Islet precursor cell (in vitro differentiated cells): ENCODE results near the gene LSAMP.
A peak's percentile ranks its signal among the peaks of the same experiment; 100 is the strongest.
"Not testable (repeated sequence)": the region's sequence is repeated elsewhere in the genome, so short reads cannot be mapped to it uniquely, and the experiment has no call there.

Experiments used
- DNase-seq: peaks from one replicate; pipeline ENCODE4 v3.0.0-alpha.2; 2018

Gene LSAMP

GRCh38 chr3:116093374-116093773 lies 351.9 kb downstream of the LSAMP start:
- no peak for DNase-seq

- no peak for DNase-seq
These were observed 357.9 kb downstream of the LSAMP start for GRCh38 chr3:116087426-116087825.

GRCh38 chr3:116084999-116085791 lies 360.1 kb downstream of the LSAMP start:
- no peak for DNase-seq

GRCh38 chr3:116083683-116084082 lies 361.6 kb downstream of the LSAMP start:
- no peak for DNase-seq

- DNase-seq: no peak
These were observed 366.7 kb downstream of the LSAMP start for GRCh38 chr3:116078561-116078960.

- no peak for DNase-seq
These were observed 367.7 kb downstream of the LSAMP start for GRCh38 chr3:116077557-116077956.

GRCh38 chr3:116077059-116077458 lies 368.2 kb downstream of the LSAMP start:
- no peak for DNase-seq

GRCh38 chr3:116070516-116071278 lies 374.6 kb downstream of the LSAMP start:
- not testable (repeated sequence) for DNase-seq

GRCh38 chr3:116070061-116070460 lies 375.2 kb downstream of the LSAMP start:
- DNase-seq: no peak

GRCh38 chr3:116069024-116069423 lies 376.3 kb downstream of the LSAMP start:
- no peak for DNase-seq

GRCh38 chr3:116067326-116067725 lies 378.0 kb downstream of the LSAMP start:
- DNase-seq: no peak

- no peak for DNase-seq
These were observed 379.8 kb downstream of the LSAMP start for GRCh38 chr3:116065501-116065900.

GRCh38 chr3:116064646-116065045 lies 380.6 kb downstream of the LSAMP start:
- no peak for DNase-seq

- DNase-seq: peak; percentile 95
These were observed 385.7 kb downstream of the LSAMP start for GRCh38 chr3:116059421-116060096.

GRCh38 chr3:116058844-116059243 lies 386.4 kb downstream of the LSAMP start:
- DNase-seq: no peak

GRCh38 chr3:116057400-116058006 lies 387.8 kb downstream of the LSAMP start:
- no peak for DNase-seq

GRCh38 chr3:116056280-116056679 lies 389.0 kb downstream of the LSAMP start:
- no peak for DNase-seq

- DNase-seq: no peak
These were observed 392.3 kb downstream of the LSAMP start for GRCh38 chr3:116053017-116053416.

- no peak for DNase-seq
These were observed 392.7 kb downstream of the LSAMP start for GRCh38 chr3:116052602-116053001.

GRCh38 chr3:116051586-116051985 lies 393.7 kb downstream of the LSAMP start:
- no peak for DNase-seq

- peak; percentile 54 for DNase-seq
These were observed 394.2 kb downstream of the LSAMP start for GRCh38 chr3:116051040-116051439.

GRCh38 chr3:116050311-116050915 lies 394.9 kb downstream of the LSAMP start:
- DNase-seq: no peak

GRCh38 chr3:116048991-116049390 lies 396.3 kb downstream of the LSAMP start:
- DNase-seq: no peak
